CD14-positive monocyte (primary cell): ENCODE results near the gene SMTN. TPM values are rescaled to one million over a fixed set of nuclear protein-coding genes. Genes with fewer than 3 reads are reported as not detected.
A peak's percentile ranks its signal among the peaks of the same experiment; 100 is the strongest.

ENCODE experiments used
- DNase-seq, 3 donors: peaks; one replicate each; pipeline ENCODE4 v3.0.0-alpha.2; 2011 to 2022
- H2AFZ ChIP-seq: 2 replicates; pipeline ENCODE4 v1.6.0; 2012; ENCODE audit warnings: mild to moderate bottlenecking, low read depth, low read length, inconsistent platforms; ENCODE audit not compliant: insufficient read depth, poor library complexity, severe bottlenecking
- H3K27ac ChIP-seq, 2 donors: 1 replicate in 1 of 2; 2 replicates in 1 of 2; pipeline ENCODE4 v1.5.1; 2012 to 2013; ENCODE audit warnings: low read length in 2 of 2, control low read depth in 1 of 2, inconsistent platforms in 1 of 2, low read depth in 1 of 2, mild to moderate bottlenecking in 1 of 2
- H3K27me3 ChIP-seq, 2 donors: one replicate each; pipeline versions ENCODE4 v1.6.0 to v1.6.1; 2011 to 2013; ENCODE audit warnings: low read length in 2 of 2; ENCODE audit not compliant: control insufficient read depth in 2 of 2, insufficient read depth in 2 of 2
- H3K36me3 ChIP-seq, 2 donors: replicated peaks in 1 of 2; 1 replicate in 1 of 2; 2 replicates in 1 of 2; pipeline versions ENCODE4 v1.5.1 to v1.6.1; 2012 to 2013; ENCODE audit warnings: low read length in 2 of 2, control low read depth in 1 of 2, inconsistent platforms in 1 of 2, mild to moderate bottlenecking in 1 of 2; ENCODE audit not compliant: insufficient read depth in 2 of 2, control insufficient read depth in 1 of 2
- H3K4me1 ChIP-seq, 2 donors: 1 replicate in 1 of 2; 2 replicates in 1 of 2; pipeline versions ENCODE4 v1.5.1 to v1.6.1; 2012 to 2013; ENCODE audit warnings: low read length in 2 of 2, control low read depth in 1 of 2, inconsistent platforms in 1 of 2, mild to moderate bottlenecking in 1 of 2, moderate library complexity in 1 of 2; ENCODE audit not compliant: insufficient read depth in 2 of 2, control insufficient read depth in 1 of 2
- H3K4me2 ChIP-seq: replicated peaks from 2 replicates; pipeline ENCODE3; 2012; ENCODE audit warnings: low read length, moderate library complexity, mild to moderate bottlenecking; ENCODE audit not compliant: poor library complexity, severe bottlenecking; ENCODE audit errors: extremely low read depth
- H3K4me3 ChIP-seq, 3 experiments: fragments of 200-600 bp in 1 of 3; sonication (generic) in 1 of 3; replicated peaks in 1 of 3; 1 replicate in 2 of 3; 2 replicates in 1 of 3; pipeline ENCODE4 v1.5.1; 2011 to 2013; ENCODE audit warnings: low read length in 3 of 3, mild to moderate bottlenecking in 3 of 3, control low read depth in 2 of 3, low read depth in 2 of 3, inconsistent platforms in 1 of 3, moderate library complexity in 1 of 3
- H3K79me2 ChIP-seq: 2 replicates; pipeline ENCODE4 v1.6.0; 2012; ENCODE audit warnings: mild to moderate bottlenecking, control low read depth, inconsistent platforms, low read length, moderate library complexity; ENCODE audit not compliant: insufficient read depth
- H3K9ac ChIP-seq: 2 replicates; pipeline ENCODE4 v1.6.0; 2017; ENCODE audit warnings: low read length, mild to moderate bottlenecking; ENCODE audit not compliant: insufficient read depth, poor library complexity, severe bottlenecking
- H3K9me3 ChIP-seq, 2 donors: replicated peaks in 1 of 2; 1 replicate in 1 of 2; 2 replicates in 1 of 2; pipeline versions ENCODE4 v1.5.1 to v1.6.1; 2012 to 2013; ENCODE audit warnings: low read length in 2 of 2, control low read depth in 1 of 2; ENCODE audit not compliant: control insufficient read depth in 1 of 2, insufficient read depth in 1 of 2
- H4K20me1 ChIP-seq: 2 replicates; pipeline ENCODE4 v1.6.0; 2012; ENCODE audit warnings: mild to moderate bottlenecking, low read length, control low read depth, moderate library complexity; ENCODE audit not compliant: insufficient read depth
- H3K27ac Mint-ChIP-seq, 7 donors: one replicate each; pipeline ENCODE4 v1.8.0; 2020; ENCODE audit warnings: mild to moderate bottlenecking in 7 of 7, mixed read lengths in 7 of 7, moderate library complexity in 6 of 7, inconsistent platforms in 2 of 7
- H3K27me3 Mint-ChIP-seq, 3 donors: one replicate each; pipeline ENCODE4 v1.8.0; 2021 to 2022; ENCODE audit warnings: low read depth in 3 of 3, mild to moderate bottlenecking in 3 of 3, mixed read lengths in 3 of 3, moderate library complexity in 3 of 3, inconsistent platforms in 1 of 3
- H3K36me3 Mint-ChIP-seq, 2 donors: one replicate each; pipeline ENCODE4 v1.8.0; 2020; ENCODE audit warnings: mixed read lengths in 2 of 2, inconsistent platforms in 1 of 2, mild to moderate bottlenecking in 1 of 2
- H3K4me1 Mint-ChIP-seq: one replicate; pipeline ENCODE4 v1.8.0; 2020; ENCODE audit warnings: mild to moderate bottlenecking, mixed read lengths
- H3K4me3 Mint-ChIP-seq, 2 donors: one replicate each; pipeline ENCODE4 v1.8.0; 2020; ENCODE audit warnings: mild to moderate bottlenecking in 2 of 2, mixed read lengths in 2 of 2, moderate library complexity in 1 of 2
- H3K9me3 Mint-ChIP-seq, 7 donors: one replicate each; pipeline ENCODE4 v1.8.0; 2020 to 2022; ENCODE audit warnings: mixed read lengths in 7 of 7, mild to moderate bottlenecking in 6 of 7, moderate library complexity in 6 of 7, inconsistent platforms in 2 of 7
- WGBS: methylation state at CpG from one replicate; pipeline ENCODE4 v1.1.5; 2013; ENCODE audit warnings: missing lambda C conversion rate; ENCODE audit not compliant: insufficient coverage; 5-methylcytosine and 5-hydroxymethylcytosine counted together
- intact Hi-C, 2 donors: fragments of 100-400 bp; cut with micrococcal nuclease; formaldehyde crosslinking; loops; one replicate each; pipeline versions ENCODE4 v1.15.0 to v1.15.1; 2023
- polyA plus RNA-seq, 3 donors: library from polyadenylated mRNA; depleted of rRNA in 1 of 3; unstranded in 2 of 3; stranded (reverse) in 1 of 3; fragments of 300-500 nt in 2 of 3; fragments of >200 nt in 1 of 3; fragmentation: Illumina TruSeq in 2 of 3; gene quantifications; 1 replicate in 2 of 3; 2 replicates in 1 of 3; pipeline ENCODE4 v1.2.3, GENCODE V29; 2012 to 2021
- TF ChIP-seq, protein P1 (sequence below): fragments of 200-600 bp; IDR thresholded peaks from one replicate; pipeline ENCODE4 v1.8.0; 2022; ENCODE audit warnings: antibody characterized with exemption, mild to moderate bottlenecking

SMTN gene
- polyA plus RNA-seq, 3 donors: 0.87 to 13.3 (median 0.88) TPM

DNA sequence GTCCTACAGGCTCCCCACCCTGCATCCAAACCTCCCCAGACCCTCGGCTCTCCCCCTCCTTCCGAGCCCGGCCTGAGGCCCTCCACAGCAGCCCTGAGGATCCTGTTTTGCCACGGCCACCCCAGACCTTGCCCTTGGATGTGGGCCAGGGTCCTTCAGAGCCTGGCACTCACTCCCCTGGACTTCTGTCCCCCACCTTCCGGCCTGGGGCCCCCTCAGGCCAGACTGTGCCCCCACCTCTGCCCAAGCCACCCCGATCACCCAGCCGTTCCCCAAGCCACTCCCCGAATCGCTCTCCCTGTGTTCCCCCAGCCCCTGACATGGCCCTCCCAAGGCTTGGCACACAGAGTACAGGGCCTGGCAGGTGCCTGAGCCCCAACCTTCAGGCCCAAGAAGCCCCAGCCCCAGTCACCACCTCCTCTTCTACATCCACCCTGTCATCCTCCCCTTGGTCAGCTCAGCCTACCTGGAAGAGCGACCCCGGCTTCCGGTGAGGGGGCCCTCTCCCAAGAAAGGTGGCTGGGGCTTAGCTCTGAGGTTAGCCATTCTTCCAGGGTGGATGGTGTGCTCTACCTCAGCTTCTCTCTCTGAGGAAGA is 44.5 kb downstream of the SMTN start:
- Mint-ChIP-seq H3K4me1 (peaks cover 8% of the 10 kb centered on the region), H3K4me3 (no peak overlapping the region)

DNA sequence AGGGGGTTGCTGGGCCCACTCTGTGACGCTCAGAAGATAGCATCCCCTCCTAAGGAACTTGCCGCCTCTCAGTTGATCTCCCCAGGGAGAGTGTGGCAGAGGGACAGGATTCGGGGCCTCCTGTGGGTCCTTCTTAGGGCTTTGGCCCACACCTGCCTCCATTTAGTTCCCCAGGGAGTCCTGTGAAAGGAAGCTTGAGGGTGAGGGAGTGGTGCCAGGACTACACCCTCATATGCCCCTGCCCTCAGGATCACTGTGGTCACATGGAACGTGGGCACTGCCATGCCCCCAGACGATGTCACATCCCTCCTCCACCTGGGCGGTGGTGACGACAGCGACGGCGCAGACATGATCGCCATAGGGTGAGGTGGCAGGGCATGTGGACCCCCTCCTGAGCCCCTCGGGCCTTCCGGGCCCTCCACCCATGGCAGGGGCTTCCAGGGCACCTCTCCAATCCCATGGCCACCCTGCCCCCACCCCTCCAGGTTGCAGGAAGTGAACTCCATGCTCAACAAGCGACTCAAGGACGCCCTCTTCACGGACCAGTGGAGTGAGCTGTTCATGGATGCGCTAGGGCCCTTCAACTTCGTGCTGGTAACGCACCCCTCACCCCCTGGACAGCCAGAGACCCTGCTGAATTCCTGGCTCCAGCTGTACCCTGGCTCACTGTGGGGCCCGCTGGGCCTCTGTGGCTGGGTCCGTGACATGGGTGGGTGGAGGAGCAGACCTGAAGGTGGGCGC is 45.2 kb downstream of the SMTN start:
- no peak for DNase-seq
- Histone ChIP-seq H3K79me2 (no peaks in the 10 kb centered on the region), H3K27ac (no peak overlapping the region), H2AFZ (no peak overlapping the region), H3K4me1 (peaks cover 6 to 7% of the 10 kb centered on the region in 2 donors), H3K9me3 (no peaks in the 10 kb centered on the region), H3K27me3 (no peaks in the 10 kb centered on the region), H3K4me2 (no peak overlapping the region), H3K4me3 (no peak overlapping the region), H3K9ac (no peak overlapping the region), H3K36me3 (no peaks in the 10 kb centered on the region), H4K20me1 (no peaks in the 10 kb centered on the region)
- WGBS: 87% methylated on average over 12 of the region's 22 CpGs
- peak overlapping the region in 1 of 7 donors; percentile 63 for H3K27ac Mint-ChIP-seq
- peaks cover under 1 to 4% (median 2%) of the 10 kb centered on the region in 3 donors for H3K27me3 Mint-ChIP-seq
- TF ChIP-seq, protein P1, sequence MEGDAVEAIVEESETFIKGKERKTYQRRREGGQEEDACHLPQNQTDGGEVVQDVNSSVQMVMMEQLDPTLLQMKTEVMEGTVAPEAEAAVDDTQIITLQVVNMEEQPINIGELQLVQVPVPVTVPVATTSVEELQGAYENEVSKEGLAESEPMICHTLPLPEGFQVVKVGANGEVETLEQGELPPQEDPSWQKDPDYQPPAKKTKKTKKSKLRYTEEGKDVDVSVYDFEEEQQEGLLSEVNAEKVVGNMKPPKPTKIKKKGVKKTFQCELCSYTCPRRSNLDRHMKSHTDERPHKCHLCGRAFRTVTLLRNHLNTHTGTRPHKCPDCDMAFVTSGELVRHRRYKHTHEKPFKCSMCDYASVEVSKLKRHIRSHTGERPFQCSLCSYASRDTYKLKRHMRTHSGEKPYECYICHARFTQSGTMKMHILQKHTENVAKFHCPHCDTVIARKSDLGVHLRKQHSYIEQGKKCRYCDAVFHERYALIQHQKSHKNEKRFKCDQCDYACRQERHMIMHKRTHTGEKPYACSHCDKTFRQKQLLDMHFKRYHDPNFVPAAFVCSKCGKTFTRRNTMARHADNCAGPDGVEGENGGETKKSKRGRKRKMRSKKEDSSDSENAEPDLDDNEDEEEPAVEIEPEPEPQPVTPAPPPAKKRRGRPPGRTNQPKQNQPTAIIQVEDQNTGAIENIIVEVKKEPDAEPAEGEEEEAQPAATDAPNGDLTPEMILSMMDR: no peak
- peaks cover 0 to 2% (median 0%) of the 10 kb centered on the region in 7 donors for H3K9me3 Mint-ChIP-seq
- no peak overlapping the region for H3K4me3 Mint-ChIP-seq
- no peaks in the 10 kb centered on the region for H3K36me3 Mint-ChIP-seq
- intact Hi-C loops: no loop called here
- peaks cover 8% of the 10 kb centered on the region for H3K4me1 Mint-ChIP-seq

More for the DNA sequence above, 44.5 kb downstream of the SMTN start:
- Mint-ChIP-seq H3K9me3 (peaks cover 0 to 2% (median 0%) of the 10 kb centered on the region in 7 donors), H3K27me3 (peaks cover 1 to 4% (median 2%) of the 10 kb centered on the region in 3 donors), H3K27ac (peak overlapping the region in 2 of 7 donors; percentile 14 to 50), H3K36me3 (no peaks in the 10 kb centered on the region)
- intact Hi-C loops: no loop called here
- no peak overlapping the region for H2AFZ ChIP-seq
- no peak overlapping the region for H3K9ac ChIP-seq
- H3K4me1 ChIP-seq: peaks cover 6 to 7% of the 10 kb centered on the region in 2 donors
- TF ChIP-seq, protein P1: no peak
- DNase-seq: no peak
- H3K27me3 ChIP-seq: no peaks in the 10 kb centered on the region
- H4K20me1 ChIP-seq: no peaks in the 10 kb centered on the region
- H3K27ac ChIP-seq: no peak overlapping the region
- no peak overlapping the region for H3K4me3 ChIP-seq
- H3K4me2 ChIP-seq: no peak overlapping the region
- H3K36me3 ChIP-seq: no peaks in the 10 kb centered on the region
- WGBS: 91% methylated on average over 9 of the region's 12 CpGs
- H3K9me3 ChIP-seq: no peaks in the 10 kb centered on the region
- no peaks in the 10 kb centered on the region for H3K79me2 ChIP-seq
